Mesothelial cell of epicardium (in vitro differentiated cells): ENCODE results near the gene RIOK2. TPM values are rescaled to one million over a fixed set of nuclear protein-coding genes. Genes with fewer than 3 reads are reported as not detected.

Experiments
- DNase-seq, 2 experiments: peaks; one replicate each; pipeline ENCODE4 v3.0.0; 2021; ENCODE audit warnings: low spot score in 2 of 2; ENCODE audit not compliant: unreplicated experiment in 2 of 2
- H3K27ac Mint-ChIP-seq: 2 replicates; pipeline ENCODE4 v1.8.0; 2021; ENCODE audit warnings: mixed read lengths
- H3K27me3 Mint-ChIP-seq: 2 replicates; pipeline ENCODE4 v1.8.0; 2021; ENCODE audit warnings: low read depth, mixed read lengths
- H3K36me3 Mint-ChIP-seq: 2 replicates; pipeline ENCODE4 v1.8.0; 2021; ENCODE audit warnings: mixed read lengths
- H3K4me1 Mint-ChIP-seq: 2 replicates; pipeline ENCODE4 v1.8.0; 2021; ENCODE audit warnings: mixed read lengths
- H3K4me3 Mint-ChIP-seq: 2 replicates; pipeline ENCODE4 v1.8.0; 2021; ENCODE audit warnings: mild to moderate bottlenecking, moderate library complexity, mixed read lengths
- H3K9me3 Mint-ChIP-seq: 2 replicates; pipeline ENCODE4 v1.8.0; 2021; ENCODE audit warnings: mixed read lengths
- total RNA-seq: library from RNA; stranded (reverse); gene quantifications from 3 replicates; pipeline ENCODE4 v1.2.1, GENCODE V29; 2021
- TF ChIP-seq, protein P1 (sequence below): fragments of 200-600 bp; sonication (generic); IDR thresholded peaks from one replicate; pipeline ENCODE4 v1.5.0; 2021; ENCODE audit warnings: antibody characterized with exemption; ENCODE audit not compliant: unreplicated experiment

Gene RIOK2
- total RNA-seq, 1 donor from 2014 or later = 25.9 TPM

DNA sequence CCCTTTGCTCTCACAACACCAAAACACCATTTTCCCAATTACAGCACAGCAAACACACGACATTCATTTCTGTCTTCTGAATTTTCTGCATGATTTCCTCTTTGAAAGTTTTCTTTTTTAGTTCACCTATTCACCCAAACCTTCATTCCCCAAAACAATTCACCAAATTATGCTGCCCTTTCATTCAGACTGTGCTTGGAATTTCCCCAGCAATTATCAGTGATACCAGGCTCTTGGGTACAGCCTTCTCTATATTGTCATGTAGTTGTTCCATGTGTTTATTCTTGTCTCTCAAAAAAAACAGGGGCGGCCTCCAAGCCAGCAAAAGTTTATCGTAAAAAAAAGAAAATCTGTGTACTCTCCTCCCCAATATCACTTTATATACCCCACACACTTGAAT is 31.7 kb downstream of the RIOK2 start:
- Mint-ChIP-seq H3K4me1 (peaks cover 8% of the 10 kb centered on the region), H3K27ac (no peak overlapping the region), H3K4me3 (no peak overlapping the region), H3K9me3 (peaks cover 31% of the 10 kb centered on the region), H3K36me3 (peaks cover under 1% of the 10 kb centered on the region), H3K27me3 (no peaks in the 10 kb centered on the region)
- DNase-seq = no peak
- TF ChIP-seq, protein P1, sequence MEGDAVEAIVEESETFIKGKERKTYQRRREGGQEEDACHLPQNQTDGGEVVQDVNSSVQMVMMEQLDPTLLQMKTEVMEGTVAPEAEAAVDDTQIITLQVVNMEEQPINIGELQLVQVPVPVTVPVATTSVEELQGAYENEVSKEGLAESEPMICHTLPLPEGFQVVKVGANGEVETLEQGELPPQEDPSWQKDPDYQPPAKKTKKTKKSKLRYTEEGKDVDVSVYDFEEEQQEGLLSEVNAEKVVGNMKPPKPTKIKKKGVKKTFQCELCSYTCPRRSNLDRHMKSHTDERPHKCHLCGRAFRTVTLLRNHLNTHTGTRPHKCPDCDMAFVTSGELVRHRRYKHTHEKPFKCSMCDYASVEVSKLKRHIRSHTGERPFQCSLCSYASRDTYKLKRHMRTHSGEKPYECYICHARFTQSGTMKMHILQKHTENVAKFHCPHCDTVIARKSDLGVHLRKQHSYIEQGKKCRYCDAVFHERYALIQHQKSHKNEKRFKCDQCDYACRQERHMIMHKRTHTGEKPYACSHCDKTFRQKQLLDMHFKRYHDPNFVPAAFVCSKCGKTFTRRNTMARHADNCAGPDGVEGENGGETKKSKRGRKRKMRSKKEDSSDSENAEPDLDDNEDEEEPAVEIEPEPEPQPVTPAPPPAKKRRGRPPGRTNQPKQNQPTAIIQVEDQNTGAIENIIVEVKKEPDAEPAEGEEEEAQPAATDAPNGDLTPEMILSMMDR = no peak

DNA sequence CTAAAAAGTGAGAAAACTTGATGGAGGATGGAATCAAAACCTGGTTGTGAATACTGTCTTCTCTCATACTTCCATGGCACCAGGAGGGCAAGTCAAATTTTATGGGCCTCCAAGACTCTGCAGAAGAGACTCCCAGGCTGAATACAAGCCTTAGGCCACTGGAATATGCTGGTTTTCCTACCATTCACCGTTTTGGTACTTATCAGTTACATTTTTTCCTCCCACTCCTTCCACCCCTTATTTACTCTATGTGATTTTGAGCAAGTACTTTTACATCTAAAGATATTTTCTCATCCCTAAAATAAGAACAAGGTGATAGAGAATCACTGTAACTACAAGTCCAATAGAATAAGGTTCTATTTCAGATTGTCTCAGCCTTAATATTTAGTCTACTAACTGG is 32.6 kb downstream of the RIOK2 start:
- Mint-ChIP-seq H3K9me3 (peaks cover 23% of the 10 kb centered on the region), H3K27ac (no peak overlapping the region), H3K4me3 (no peak overlapping the region), H3K4me1 (peaks cover 8% of the 10 kb centered on the region), H3K27me3 (no peaks in the 10 kb centered on the region), H3K36me3 (no peaks in the 10 kb centered on the region)
- TF ChIP-seq, protein P1 = no peak
- DNase-seq = no peak

DNA sequence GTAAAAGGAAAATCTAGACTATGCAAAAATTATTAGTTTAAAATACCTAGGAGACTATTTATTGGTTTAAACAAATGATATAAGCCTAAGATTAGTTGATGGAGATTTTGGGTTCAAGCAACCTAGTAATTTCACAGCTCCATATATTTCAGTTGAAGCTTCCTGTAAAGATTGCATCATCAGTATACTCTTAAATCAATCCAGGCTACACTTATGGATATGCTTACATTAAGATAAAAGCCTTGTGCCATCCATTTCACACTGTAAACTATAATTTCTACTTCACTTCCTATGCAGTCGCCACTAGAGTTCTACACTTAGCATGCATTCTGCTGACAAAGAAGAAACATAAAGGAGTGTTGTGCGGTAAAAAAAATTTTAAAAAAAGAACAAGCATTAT is 33.3 kb downstream of the RIOK2 start:
- Mint-ChIP-seq H3K4me1 (peaks cover 8% of the 10 kb centered on the region), H3K27ac (no peak overlapping the region), H3K36me3 (no peaks in the 10 kb centered on the region), H3K9me3 (peaks cover 16% of the 10 kb centered on the region), H3K4me3 (no peak overlapping the region), H3K27me3 (no peaks in the 10 kb centered on the region)
- TF ChIP-seq, protein P1 = no peak
- DNase-seq = no peak

DNA sequence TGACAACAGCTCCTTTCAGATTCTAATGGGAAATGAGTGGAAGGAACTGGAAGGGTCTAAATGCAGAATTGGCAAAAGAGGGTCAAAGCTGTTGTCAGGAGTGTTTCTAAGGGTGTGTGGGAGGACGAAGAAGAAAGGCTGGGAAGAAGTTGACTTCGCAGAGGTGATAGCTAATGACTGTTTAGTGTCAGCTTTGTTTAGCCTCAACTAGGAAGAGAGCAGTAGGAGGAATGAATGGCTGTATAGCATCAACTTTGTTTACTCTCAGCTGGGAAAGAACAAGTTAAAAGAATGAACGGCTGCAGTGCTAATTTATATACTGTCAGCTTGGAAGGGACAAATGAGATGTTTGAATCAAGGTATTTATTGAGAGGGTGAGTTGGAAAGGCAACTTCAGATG is 34.8 kb downstream of the RIOK2 start:
- H3K27me3 Mint-ChIP-seq = no peaks in the 10 kb centered on the region
- TF ChIP-seq, protein P1 = no peak
- peaks cover 7% of the 10 kb centered on the region for H3K9me3 Mint-ChIP-seq
- DNase-seq = no peak
- H3K27ac Mint-ChIP-seq = no peak overlapping the region
- peaks cover 8% of the 10 kb centered on the region for H3K4me1 Mint-ChIP-seq
- no peaks in the 10 kb centered on the region for H3K36me3 Mint-ChIP-seq
- H3K4me3 Mint-ChIP-seq = no peak overlapping the region

DNA sequence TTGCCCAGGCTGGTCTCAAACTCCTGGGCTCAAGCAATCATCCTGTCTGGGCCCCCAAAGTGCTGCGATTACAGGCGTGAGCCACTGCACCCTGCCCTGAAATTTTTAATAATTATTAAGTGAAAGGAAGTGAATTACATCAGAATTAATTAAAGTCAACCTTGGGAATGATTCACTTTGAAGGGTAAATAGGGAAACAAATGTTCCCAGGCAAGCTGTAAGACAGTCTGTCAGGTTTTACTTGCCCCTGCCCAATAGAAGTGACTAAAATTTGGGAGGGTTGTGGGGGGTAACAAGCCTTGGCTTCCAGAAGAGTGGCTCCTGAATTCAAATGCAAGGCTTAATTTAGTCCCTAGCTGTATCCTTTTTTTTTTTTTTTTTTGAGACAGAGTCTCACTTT is 39.3 kb downstream of the RIOK2 start:
- no peak overlapping the region for H3K27ac Mint-ChIP-seq
- no peaks in the 10 kb centered on the region for H3K27me3 Mint-ChIP-seq
- no peaks in the 10 kb centered on the region for H3K36me3 Mint-ChIP-seq
- no peak overlapping the region for H3K4me3 Mint-ChIP-seq
- no peak for DNase-seq
- no peaks in the 10 kb centered on the region for H3K9me3 Mint-ChIP-seq
- TF ChIP-seq, protein P1 = no peak
- peaks cover 44% of the 10 kb centered on the region for H3K4me1 Mint-ChIP-seq
